HEK293 (cell line): ENCODE results near the gene NEK2.

Experiments used
- MZF1 ChIP-seq: fragments of 450-650 bp; formaldehyde crosslinking; IDR thresholded peaks from 2 replicates; pipeline ENCODE4 v1.5.1; 2017; ENCODE audit warnings: missing biosample characterization, missing genetic modification characterization, borderline replicate concordance
- ZNF132 ChIP-seq: fragments of 450-650 bp; formaldehyde crosslinking; IDR thresholded peaks from 2 replicates; pipeline ENCODE4 v1.5.1; 2017; ENCODE audit warnings: missing biosample characterization, missing genetic modification characterization, borderline replicate concordance
- ZNF302 ChIP-seq: fragments of 450-650 bp; formaldehyde crosslinking; IDR thresholded peaks from 2 replicates; pipeline ENCODE4 v1.5.1; 2016; ENCODE audit warnings: missing biosample characterization, missing genetic modification characterization, low read depth
- ZNF530 ChIP-seq: fragments of 450-650 bp; formaldehyde crosslinking; IDR thresholded peaks from 2 replicates; pipeline ENCODE4 v1.5.1; 2016; ENCODE audit warnings: low read depth, missing biosample characterization, missing genetic modification characterization
- ZNF560 ChIP-seq: fragments of 450-650 bp; formaldehyde crosslinking; IDR thresholded peaks from 2 replicates; pipeline ENCODE4 v1.5.1; 2017; ENCODE audit warnings: missing biosample characterization, missing genetic modification characterization, borderline replicate concordance
- ZNF707 ChIP-seq: fragments of 450-650 bp; formaldehyde crosslinking; IDR thresholded peaks from 2 replicates; pipeline ENCODE4 v1.5.1; 2016; ENCODE audit warnings: missing biosample characterization, missing genetic modification characterization
- ZNF776 ChIP-seq: fragments of 450-650 bp; formaldehyde crosslinking; IDR thresholded peaks from 2 replicates; pipeline ENCODE4 v1.5.0; 2017; ENCODE audit warnings: missing biosample characterization, missing genetic modification characterization, borderline replicate concordance
- ZNF785 ChIP-seq: fragments of 450-650 bp; formaldehyde crosslinking; IDR thresholded peaks from 2 replicates; pipeline ENCODE4 v1.5.1; 2016; ENCODE audit warnings: missing biosample characterization, missing genetic modification characterization
- TF ChIP-seq, protein P1 (sequence below): fragments of 450-650 bp; formaldehyde crosslinking; IDR thresholded peaks from 2 replicates; pipeline ENCODE4 v1.5.1; 2016; ENCODE audit warnings: missing biosample characterization, missing genetic modification characterization
- TF ChIP-seq, protein P2 (sequence below): fragments of 450-650 bp; formaldehyde crosslinking; IDR thresholded peaks from 2 replicates; pipeline ENCODE4 v1.5.1; 2016; ENCODE audit warnings: missing biosample characterization, missing genetic modification characterization, low read depth
- TF ChIP-seq, protein P3 (sequence below): fragments of 450-650 bp; formaldehyde crosslinking; IDR thresholded peaks from 2 replicates; pipeline ENCODE4 v1.5.1; 2016; ENCODE audit warnings: missing biosample characterization, missing genetic modification characterization
- TF ChIP-seq, protein P4 (sequence below): fragments of 450-650 bp; formaldehyde crosslinking; IDR thresholded peaks from 2 replicates; pipeline ENCODE4 v1.5.1; 2016; ENCODE audit warnings: missing biosample characterization, missing genetic modification characterization

DNA sequence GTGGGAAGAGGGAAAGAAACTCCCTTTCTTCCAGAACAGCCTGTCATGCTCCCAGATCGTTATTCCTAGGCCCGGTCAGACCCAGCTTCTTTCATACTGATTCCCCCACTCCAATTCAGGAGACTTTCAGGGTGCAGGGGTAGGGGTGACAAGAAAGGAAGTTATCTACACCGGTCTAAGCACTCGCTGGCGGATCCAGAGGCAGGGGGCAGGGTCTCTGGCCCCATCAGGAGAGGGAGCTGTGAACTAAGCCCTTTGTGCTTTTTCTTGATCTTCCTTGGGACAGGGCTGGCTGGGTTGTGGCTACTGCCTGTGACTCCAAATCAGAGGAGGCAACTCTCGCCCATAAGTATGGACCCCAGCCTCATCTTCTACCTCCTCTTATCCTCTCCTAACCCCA lies 44.3 kb downstream of the NEK2 start:
- TF ChIP-seq, protein P1, sequence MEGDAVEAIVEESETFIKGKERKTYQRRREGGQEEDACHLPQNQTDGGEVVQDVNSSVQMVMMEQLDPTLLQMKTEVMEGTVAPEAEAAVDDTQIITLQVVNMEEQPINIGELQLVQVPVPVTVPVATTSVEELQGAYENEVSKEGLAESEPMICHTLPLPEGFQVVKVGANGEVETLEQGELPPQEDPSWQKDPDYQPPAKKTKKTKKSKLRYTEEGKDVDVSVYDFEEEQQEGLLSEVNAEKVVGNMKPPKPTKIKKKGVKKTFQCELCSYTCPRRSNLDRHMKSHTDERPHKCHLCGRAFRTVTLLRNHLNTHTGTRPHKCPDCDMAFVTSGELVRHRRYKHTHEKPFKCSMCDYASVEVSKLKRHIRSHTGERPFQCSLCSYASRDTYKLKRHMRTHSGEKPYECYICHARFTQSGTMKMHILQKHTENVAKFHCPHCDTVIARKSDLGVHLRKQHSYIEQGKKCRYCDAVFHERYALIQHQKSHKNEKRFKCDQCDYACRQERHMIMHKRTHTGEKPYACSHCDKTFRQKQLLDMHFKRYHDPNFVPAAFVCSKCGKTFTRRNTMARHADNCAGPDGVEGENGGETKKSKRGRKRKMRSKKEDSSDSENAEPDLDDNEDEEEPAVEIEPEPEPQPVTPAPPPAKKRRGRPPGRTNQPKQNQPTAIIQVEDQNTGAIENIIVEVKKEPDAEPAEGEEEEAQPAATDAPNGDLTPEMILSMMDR (tag by site-specific recombination): no peak
- TF ChIP-seq, protein P2, sequence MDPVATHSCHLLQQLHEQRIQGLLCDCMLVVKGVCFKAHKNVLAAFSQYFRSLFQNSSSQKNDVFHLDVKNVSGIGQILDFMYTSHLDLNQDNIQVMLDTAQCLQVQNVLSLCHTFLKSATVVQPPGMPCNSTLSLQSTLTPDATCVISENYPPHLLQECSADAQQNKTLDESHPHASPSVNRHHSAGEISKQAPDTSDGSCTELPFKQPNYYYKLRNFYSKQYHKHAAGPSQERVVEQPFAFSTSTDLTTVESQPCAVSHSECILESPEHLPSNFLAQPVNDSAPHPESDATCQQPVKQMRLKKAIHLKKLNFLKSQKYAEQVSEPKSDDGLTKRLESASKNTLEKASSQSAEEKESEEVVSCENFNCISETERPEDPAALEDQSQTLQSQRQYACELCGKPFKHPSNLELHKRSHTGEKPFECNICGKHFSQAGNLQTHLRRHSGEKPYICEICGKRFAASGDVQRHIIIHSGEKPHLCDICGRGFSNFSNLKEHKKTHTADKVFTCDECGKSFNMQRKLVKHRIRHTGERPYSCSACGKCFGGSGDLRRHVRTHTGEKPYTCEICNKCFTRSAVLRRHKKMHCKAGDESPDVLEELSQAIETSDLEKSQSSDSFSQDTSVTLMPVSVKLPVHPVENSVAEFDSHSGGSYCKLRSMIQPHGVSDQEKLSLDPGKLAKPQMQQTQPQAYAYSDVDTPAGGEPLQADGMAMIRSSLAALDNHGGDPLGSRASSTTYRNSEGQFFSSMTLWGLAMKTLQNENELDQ (tag by site-specific recombination): no peak
- no peak for TF ChIP-seq ZNF132 (tag by site-specific recombination)
- TF ChIP-seq, protein P3, sequence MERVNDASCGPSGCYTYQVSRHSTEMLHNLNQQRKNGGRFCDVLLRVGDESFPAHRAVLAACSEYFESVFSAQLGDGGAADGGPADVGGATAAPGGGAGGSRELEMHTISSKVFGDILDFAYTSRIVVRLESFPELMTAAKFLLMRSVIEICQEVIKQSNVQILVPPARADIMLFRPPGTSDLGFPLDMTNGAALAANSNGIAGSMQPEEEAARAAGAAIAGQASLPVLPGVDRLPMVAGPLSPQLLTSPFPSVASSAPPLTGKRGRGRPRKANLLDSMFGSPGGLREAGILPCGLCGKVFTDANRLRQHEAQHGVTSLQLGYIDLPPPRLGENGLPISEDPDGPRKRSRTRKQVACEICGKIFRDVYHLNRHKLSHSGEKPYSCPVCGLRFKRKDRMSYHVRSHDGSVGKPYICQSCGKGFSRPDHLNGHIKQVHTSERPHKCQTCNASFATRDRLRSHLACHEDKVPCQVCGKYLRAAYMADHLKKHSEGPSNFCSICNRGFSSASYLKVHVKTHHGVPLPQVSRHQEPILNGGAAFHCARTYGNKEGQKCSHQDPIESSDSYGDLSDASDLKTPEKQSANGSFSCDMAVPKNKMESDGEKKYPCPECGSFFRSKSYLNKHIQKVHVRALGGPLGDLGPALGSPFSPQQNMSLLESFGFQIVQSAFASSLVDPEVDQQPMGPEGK (tag by site-specific recombination): no peak
- no peak for TF ChIP-seq ZNF302 (tag by site-specific recombination)
- no peak for TF ChIP-seq ZNF776
- TF ChIP-seq, protein P4, sequence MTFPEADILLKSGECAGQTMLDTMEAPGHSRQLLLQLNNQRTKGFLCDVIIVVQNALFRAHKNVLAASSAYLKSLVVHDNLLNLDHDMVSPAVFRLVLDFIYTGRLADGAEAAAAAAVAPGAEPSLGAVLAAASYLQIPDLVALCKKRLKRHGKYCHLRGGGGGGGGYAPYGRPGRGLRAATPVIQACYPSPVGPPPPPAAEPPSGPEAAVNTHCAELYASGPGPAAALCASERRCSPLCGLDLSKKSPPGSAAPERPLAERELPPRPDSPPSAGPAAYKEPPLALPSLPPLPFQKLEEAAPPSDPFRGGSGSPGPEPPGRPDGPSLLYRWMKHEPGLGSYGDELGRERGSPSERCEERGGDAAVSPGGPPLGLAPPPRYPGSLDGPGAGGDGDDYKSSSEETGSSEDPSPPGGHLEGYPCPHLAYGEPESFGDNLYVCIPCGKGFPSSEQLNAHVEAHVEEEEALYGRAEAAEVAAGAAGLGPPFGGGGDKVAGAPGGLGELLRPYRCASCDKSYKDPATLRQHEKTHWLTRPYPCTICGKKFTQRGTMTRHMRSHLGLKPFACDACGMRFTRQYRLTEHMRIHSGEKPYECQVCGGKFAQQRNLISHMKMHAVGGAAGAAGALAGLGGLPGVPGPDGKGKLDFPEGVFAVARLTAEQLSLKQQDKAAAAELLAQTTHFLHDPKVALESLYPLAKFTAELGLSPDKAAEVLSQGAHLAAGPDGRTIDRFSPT (tag by site-specific recombination): no peak
- TF ChIP-seq ZNF530 (tag by site-specific recombination): no peak
- no peak for TF ChIP-seq MZF1 (tag by site-specific recombination)
- TF ChIP-seq ZNF560: no peak
- no peak for TF ChIP-seq ZNF707 (tag by site-specific recombination)
- TF ChIP-seq ZNF785 (tag by site-specific recombination): no peak
